Measurements from ENCODE around the gene INTS4.

DNA sequence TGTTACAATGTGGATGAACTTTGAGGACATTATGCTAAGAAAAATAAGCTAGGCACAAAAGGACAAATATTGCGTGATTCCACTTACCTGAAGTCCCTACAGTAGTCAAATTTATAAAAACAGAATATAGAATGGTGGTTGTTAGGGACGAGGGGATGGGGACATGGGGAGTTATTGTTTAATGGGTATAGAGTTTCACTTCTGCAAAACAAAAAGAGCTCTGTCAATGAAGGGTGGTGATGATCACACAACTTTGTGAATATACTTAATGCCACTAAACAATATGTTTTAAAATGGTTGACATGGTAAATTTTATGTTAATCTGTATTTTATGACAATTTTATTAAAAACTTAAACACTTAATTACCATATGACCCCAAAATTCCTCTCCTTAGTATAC lies 26.1 kb downstream of the INTS4 start:
- TF ChIP-seq, protein P1, sequence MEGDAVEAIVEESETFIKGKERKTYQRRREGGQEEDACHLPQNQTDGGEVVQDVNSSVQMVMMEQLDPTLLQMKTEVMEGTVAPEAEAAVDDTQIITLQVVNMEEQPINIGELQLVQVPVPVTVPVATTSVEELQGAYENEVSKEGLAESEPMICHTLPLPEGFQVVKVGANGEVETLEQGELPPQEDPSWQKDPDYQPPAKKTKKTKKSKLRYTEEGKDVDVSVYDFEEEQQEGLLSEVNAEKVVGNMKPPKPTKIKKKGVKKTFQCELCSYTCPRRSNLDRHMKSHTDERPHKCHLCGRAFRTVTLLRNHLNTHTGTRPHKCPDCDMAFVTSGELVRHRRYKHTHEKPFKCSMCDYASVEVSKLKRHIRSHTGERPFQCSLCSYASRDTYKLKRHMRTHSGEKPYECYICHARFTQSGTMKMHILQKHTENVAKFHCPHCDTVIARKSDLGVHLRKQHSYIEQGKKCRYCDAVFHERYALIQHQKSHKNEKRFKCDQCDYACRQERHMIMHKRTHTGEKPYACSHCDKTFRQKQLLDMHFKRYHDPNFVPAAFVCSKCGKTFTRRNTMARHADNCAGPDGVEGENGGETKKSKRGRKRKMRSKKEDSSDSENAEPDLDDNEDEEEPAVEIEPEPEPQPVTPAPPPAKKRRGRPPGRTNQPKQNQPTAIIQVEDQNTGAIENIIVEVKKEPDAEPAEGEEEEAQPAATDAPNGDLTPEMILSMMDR (IDR thresholded peaks at IDR 0.05) = no peak
- TF ChIP-seq POLR2A (IDR thresholded peaks at IDR 0.05) = no peak
